Calu3 (cell line): Measurements from ENCODE around the gene HHAT. TPM values are rescaled to one million over a fixed set of nuclear protein-coding genes. Genes with fewer than 3 reads are reported as not detected.

Experiments
- BruUV-seq: library from RNA; stranded (reverse); fragments of 400-500 nt; replicated peaks from 2 replicates; lab custom pipeline; 2021; lab: Mats Ljungman, UMichigan
- CTCF ChIA-PET: fragments of 300-600 bp; sonication (Branson Sonifier 250); formaldehyde crosslinking; loops from one replicate; lab custom pipeline; 2022; ENCODE audit warnings: antibody characterized with exemption; lab: Charles Lee
- DNase-seq: peaks from one replicate; pipeline ENCODE4 v3.0.0; 2022
- H3K27ac Mint-ChIP-seq: one replicate; pipeline ENCODE4 v1.8.0; 2022; ENCODE audit warnings: mixed read lengths; ENCODE audit not compliant: unreplicated experiment
- H3K27me3 Mint-ChIP-seq: one replicate; pipeline ENCODE4 v1.8.0; 2022; ENCODE audit warnings: mixed read lengths; ENCODE audit not compliant: unreplicated experiment
- H3K36me3 Mint-ChIP-seq: one replicate; pipeline ENCODE4 v1.8.0; 2022; ENCODE audit warnings: mild to moderate bottlenecking, moderate library complexity, mixed read lengths; ENCODE audit not compliant: insufficient read depth, unreplicated experiment
- H3K4me1 Mint-ChIP-seq: one replicate; pipeline ENCODE4 v1.8.0; 2022; ENCODE audit warnings: mild to moderate bottlenecking, low read depth, mixed read lengths; ENCODE audit not compliant: unreplicated experiment
- H3K4me3 Mint-ChIP-seq: one replicate; pipeline ENCODE4 v1.8.0; 2022; ENCODE audit warnings: mild to moderate bottlenecking, low read depth, moderate library complexity, mixed read lengths; ENCODE audit not compliant: unreplicated experiment
- H3K9me3 Mint-ChIP-seq: one replicate; pipeline ENCODE4 v1.8.0; 2022; ENCODE audit warnings: low read depth, mixed read lengths; ENCODE audit not compliant: unreplicated experiment
- intact Hi-C: fragments of 100-400 bp; cut with micrococcal nuclease; formaldehyde crosslinking; loops from one replicate; pipeline ENCODE4 v1.10.0; 2022; ENCODE audit not compliant: unreplicated experiment
- total RNA-seq: library from RNA; stranded (reverse); gene quantifications from 2 replicates; pipeline ENCODE4 v1.2.3, GENCODE V29; 2022
- TF ChIP-seq, protein P1 (sequence below): fragments of 200-600 bp; IDR thresholded peaks from one replicate; pipeline ENCODE4 v1.8.0; 2022; ENCODE audit warnings: antibody characterized with exemption; ENCODE audit not compliant: unreplicated experiment

Gene HHAT
- total RNA-seq, 1 experiment from 2014 or later, result 5.8 TPM

DNA sequence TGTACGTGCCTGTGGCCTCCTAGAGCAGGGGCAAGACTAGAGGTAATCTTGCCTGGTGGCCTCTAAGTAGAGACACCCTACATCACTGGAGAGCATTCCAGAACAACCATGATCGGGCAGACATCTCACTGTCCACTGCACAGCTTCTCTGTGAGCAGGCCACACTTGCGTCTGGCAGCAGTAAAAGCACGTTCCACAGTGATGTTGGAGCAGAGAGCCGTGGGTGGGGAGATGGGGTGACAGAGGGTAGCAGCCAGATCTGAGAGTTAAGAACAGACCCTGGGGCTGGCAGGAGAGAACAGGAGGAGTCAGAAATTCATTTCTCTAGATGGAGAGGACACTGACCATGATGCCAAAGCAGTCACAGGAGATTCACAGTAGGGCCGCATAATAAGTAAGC is 293.0 kb downstream of the HHAT start:
- CTCF ChIA-PET, result no interaction called here
- peaks cover 3% of the 10 kb centered on the region for H3K9me3 Mint-ChIP-seq
- H3K27ac Mint-ChIP-seq, result no peak overlapping the region
- TF ChIP-seq, protein P1, sequence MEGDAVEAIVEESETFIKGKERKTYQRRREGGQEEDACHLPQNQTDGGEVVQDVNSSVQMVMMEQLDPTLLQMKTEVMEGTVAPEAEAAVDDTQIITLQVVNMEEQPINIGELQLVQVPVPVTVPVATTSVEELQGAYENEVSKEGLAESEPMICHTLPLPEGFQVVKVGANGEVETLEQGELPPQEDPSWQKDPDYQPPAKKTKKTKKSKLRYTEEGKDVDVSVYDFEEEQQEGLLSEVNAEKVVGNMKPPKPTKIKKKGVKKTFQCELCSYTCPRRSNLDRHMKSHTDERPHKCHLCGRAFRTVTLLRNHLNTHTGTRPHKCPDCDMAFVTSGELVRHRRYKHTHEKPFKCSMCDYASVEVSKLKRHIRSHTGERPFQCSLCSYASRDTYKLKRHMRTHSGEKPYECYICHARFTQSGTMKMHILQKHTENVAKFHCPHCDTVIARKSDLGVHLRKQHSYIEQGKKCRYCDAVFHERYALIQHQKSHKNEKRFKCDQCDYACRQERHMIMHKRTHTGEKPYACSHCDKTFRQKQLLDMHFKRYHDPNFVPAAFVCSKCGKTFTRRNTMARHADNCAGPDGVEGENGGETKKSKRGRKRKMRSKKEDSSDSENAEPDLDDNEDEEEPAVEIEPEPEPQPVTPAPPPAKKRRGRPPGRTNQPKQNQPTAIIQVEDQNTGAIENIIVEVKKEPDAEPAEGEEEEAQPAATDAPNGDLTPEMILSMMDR, result no peak
- H3K36me3 Mint-ChIP-seq, result no peaks in the 10 kb centered on the region
- no TSS peak for BruUV-seq
- no peak for DNase-seq
- intact Hi-C loops, result no loop called here
- H3K4me3 Mint-ChIP-seq, result no peak overlapping the region
- peaks cover 39% of the 10 kb centered on the region for H3K27me3 Mint-ChIP-seq
- H3K4me1 Mint-ChIP-seq, result no peaks in the 10 kb centered on the region

- DNase-seq, result no peak
- TF ChIP-seq, protein P1, result no peak
- no TSS peak for BruUV-seq
- H3K9me3 Mint-ChIP-seq, result peaks cover 3% of the 10 kb centered on the region
- intact Hi-C loops, result no loop called here
- H3K4me3 Mint-ChIP-seq, result no peak overlapping the region
- CTCF ChIA-PET, result no interaction called here
- H3K4me1 Mint-ChIP-seq, result no peaks in the 10 kb centered on the region
- H3K27ac Mint-ChIP-seq, result no peak overlapping the region
- H3K27me3 Mint-ChIP-seq, result peaks cover 14% of the 10 kb centered on the region
- no peaks in the 10 kb centered on the region for H3K36me3 Mint-ChIP-seq
Observed at GRCh38 chr1:210624722-210625121, 296.0 kb downstream of the HHAT start.

GRCh38 chr1:210625715-210626114 is 297.0 kb downstream of the HHAT start:
- Mint-ChIP-seq H3K27me3 (peaks cover 14% of the 10 kb centered on the region), H3K36me3 (no peaks in the 10 kb centered on the region), H3K27ac (no peak overlapping the region), H3K4me3 (no peak overlapping the region), H3K9me3 (peaks cover 3% of the 10 kb centered on the region), H3K4me1 (no peaks in the 10 kb centered on the region)
- TF ChIP-seq, protein P1, result no peak
- BruUV-seq, result no TSS peak
- CTCF ChIA-PET, result no interaction called here
- intact Hi-C loops, result no loop called here
- DNase-seq, result no peak

DNA sequence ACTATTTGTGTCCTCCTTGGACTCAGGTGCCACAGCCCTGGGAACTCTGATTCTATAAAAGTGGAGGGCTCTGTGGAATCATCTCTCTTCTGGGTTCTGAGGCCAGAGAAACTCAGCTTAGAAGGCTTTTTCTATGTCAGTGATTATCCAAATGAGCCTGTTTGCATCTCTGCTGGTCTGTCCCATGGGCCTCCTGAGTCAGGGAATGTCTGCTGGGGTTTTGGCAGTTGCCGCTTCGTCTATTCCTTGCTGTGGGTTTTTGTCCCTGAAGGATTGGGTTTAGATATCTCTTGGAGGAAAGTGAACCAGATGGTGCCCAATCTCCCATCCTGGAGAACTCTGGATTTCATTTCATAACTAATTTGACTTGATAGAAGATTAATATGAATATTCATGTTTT is 297.6 kb downstream of the HHAT start:
- H3K4me3 Mint-ChIP-seq, result no peak overlapping the region
- DNase-seq, result no peak
- peaks cover 14% of the 10 kb centered on the region for H3K27me3 Mint-ChIP-seq
- no TSS peak for BruUV-seq
- TF ChIP-seq, protein P1, result no peak
- H3K27ac Mint-ChIP-seq, result no peak overlapping the region
- H3K4me1 Mint-ChIP-seq, result no peaks in the 10 kb centered on the region
- CTCF ChIA-PET, result no interaction called here
- H3K36me3 Mint-ChIP-seq, result no peaks in the 10 kb centered on the region
- intact Hi-C loops, result no loop called here
- peaks cover 3% of the 10 kb centered on the region for H3K9me3 Mint-ChIP-seq

GRCh38 chr1:210627755-210628154 is 299.1 kb downstream of the HHAT start:
- H3K27me3 Mint-ChIP-seq, result peaks cover 14% of the 10 kb centered on the region
- peaks cover 3% of the 10 kb centered on the region for H3K9me3 Mint-ChIP-seq
- H3K4me1 Mint-ChIP-seq, result no peaks in the 10 kb centered on the region
- no peak for DNase-seq
- H3K27ac Mint-ChIP-seq, result no peak overlapping the region
- intact Hi-C loops, result no loop called here
- CTCF ChIA-PET, result no interaction called here
- no peak overlapping the region for H3K4me3 Mint-ChIP-seq
- TF ChIP-seq, protein P1, result no peak
- no peaks in the 10 kb centered on the region for H3K36me3 Mint-ChIP-seq
- BruUV-seq, result no TSS peak
